Measurements from ENCODE around the gene ATP6V0A4. TPM values are rescaled to one million over a fixed set of nuclear protein-coding genes. Genes with fewer than 3 reads are reported as not detected.

ATP6V0A4 gene
- total RNA-seq, 4 donors from 2014 or later, result not detected

DNA sequence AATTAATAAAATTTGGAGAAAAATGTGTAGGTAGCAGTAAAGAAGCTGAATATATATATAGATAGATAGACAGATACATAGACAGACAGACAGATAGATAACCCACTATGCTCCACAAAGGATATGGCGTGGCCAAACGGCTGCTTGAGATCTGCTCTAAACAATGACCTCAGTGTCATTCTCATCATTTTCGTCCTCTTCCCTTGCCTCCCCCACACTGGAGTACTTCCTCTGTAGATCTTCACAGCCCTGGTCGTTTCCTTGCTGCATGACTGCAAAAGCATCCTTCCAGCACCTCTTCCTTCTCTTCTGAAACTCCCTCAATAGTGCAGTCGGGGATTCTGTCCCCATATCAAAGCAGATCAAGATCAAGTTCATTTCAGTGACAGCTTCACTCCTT is 35.6 kb upstream of the ATP6V0A4 start:
- TF ChIP-seq POLR2AphosphoS5 (IDR thresholded peaks at IDR 0.05), result no peak
- TF ChIP-seq, protein P1, sequence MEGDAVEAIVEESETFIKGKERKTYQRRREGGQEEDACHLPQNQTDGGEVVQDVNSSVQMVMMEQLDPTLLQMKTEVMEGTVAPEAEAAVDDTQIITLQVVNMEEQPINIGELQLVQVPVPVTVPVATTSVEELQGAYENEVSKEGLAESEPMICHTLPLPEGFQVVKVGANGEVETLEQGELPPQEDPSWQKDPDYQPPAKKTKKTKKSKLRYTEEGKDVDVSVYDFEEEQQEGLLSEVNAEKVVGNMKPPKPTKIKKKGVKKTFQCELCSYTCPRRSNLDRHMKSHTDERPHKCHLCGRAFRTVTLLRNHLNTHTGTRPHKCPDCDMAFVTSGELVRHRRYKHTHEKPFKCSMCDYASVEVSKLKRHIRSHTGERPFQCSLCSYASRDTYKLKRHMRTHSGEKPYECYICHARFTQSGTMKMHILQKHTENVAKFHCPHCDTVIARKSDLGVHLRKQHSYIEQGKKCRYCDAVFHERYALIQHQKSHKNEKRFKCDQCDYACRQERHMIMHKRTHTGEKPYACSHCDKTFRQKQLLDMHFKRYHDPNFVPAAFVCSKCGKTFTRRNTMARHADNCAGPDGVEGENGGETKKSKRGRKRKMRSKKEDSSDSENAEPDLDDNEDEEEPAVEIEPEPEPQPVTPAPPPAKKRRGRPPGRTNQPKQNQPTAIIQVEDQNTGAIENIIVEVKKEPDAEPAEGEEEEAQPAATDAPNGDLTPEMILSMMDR (IDR thresholded peaks at IDR 0.05), result no peak
- TF ChIP-seq EP300 (IDR thresholded peaks at IDR 0.05; ENCODE audit: low read depth), result no peak
- TF ChIP-seq POLR2A (IDR thresholded peaks at IDR 0.05), result no peak
- WGBS, 2 donors (ENCODE audit: low coverage in 1 of 2), result 68 to 75% methylated on average over 5 of the region's 5 CpGs
- no peaks in the 10 kb centered on the region for H3K36me3 ChIP-seq
- H3K9me3 ChIP-seq, result no peaks in the 10 kb centered on the region
- in situ Hi-C loops (cut with MboI; ENCODE audit: low pct_ligation_motif_present in 1 of 4, low pct_unique_long_range_greater_than_20kb in 1 of 4, low sequenced_read_pairs in 3 of 4), result no loop called here
- H3K4me1 ChIP-seq, result no peaks in the 10 kb centered on the region
- H3K4me3 ChIP-seq, result no peak overlapping the region
- no peak for DNase-seq
- no peaks in the 10 kb centered on the region for H3K27me3 ChIP-seq
- intact Hi-C loops (cut with DNase I; ENCODE audit: low total_unique reads), result no loop called here
- H3K27ac ChIP-seq, result no peak overlapping the region

DNA sequence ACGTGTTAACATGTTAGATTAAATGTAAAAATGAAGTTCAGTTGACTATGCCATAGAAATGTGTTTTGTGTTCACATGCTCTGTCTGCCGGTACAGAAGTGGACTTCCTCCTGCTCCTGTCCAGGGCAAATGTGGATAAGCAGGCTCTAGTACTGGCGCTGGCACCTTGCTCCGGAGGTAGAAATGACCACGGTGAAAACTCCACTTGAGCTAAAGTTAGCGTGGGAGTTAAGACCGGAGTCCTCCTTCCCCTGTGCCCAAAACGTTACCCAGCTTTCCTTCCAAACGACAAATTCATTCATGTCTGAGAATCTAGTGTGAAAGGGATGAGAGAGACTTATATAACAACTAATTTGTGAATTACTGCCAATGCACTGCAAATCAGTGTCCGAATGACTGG is 35.0 kb upstream of the ATP6V0A4 start:
- no peaks in the 10 kb centered on the region for H3K27me3 ChIP-seq
- no peak overlapping the region for H3K27ac ChIP-seq
- WGBS, 2 donors (ENCODE audit: low coverage in 1 of 2), result 92% methylated on average over 2 to 10 of the region's 10 CpGs
- intact Hi-C loops (cut with DNase I; ENCODE audit: low total_unique reads) (no loop called here), in situ Hi-C loops (cut with MboI; ENCODE audit: low pct_ligation_motif_present in 1 of 4, low pct_unique_long_range_greater_than_20kb in 1 of 4, low sequenced_read_pairs in 3 of 4) (no loop called here)
- H3K4me3 ChIP-seq, result no peak overlapping the region
- H3K4me1 ChIP-seq, result no peaks in the 10 kb centered on the region
- TF ChIP-seq EP300 (IDR thresholded peaks at IDR 0.05; ENCODE audit: low read depth) (no peak), POLR2A (IDR thresholded peaks at IDR 0.05) (no peak), POLR2AphosphoS5 (IDR thresholded peaks at IDR 0.05) (no peak)
- TF ChIP-seq, protein P1 (IDR thresholded peaks at IDR 0.05), result no peak
- no peaks in the 10 kb centered on the region for H3K36me3 ChIP-seq
- no peak for DNase-seq
- H3K9me3 ChIP-seq, result no peaks in the 10 kb centered on the region

DNA sequence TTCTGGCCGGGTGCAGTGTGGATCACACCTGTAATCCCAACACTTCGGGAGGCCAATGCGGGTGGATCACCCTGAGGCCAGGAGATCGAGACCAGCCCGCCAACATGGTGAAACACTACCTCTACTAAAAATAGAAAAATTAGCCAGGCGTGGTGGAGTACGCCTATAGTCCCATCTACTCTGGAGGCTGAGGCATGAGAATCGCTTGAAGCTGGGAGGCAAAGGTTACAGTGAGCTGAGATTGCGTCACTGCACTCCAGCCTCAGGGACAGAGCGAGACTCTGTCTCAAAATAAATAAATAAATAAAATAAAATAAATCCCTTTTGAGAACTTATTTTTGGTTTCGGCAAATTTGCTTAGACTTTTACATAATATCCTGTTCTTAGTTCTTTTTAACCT is 31.3 kb upstream of the ATP6V0A4 start:
- in situ Hi-C loops (cut with MboI; ENCODE audit: low pct_ligation_motif_present in 1 of 4, low pct_unique_long_range_greater_than_20kb in 1 of 4, low sequenced_read_pairs in 3 of 4) (no loop called here), intact Hi-C loops (cut with DNase I; ENCODE audit: low total_unique reads) (no loop called here)
- Histone ChIP-seq H3K4me3 (no peak overlapping the region), H3K27me3 (no peaks in the 10 kb centered on the region), H3K27ac (no peak overlapping the region), H3K36me3 (no peaks in the 10 kb centered on the region), H3K4me1 (no peaks in the 10 kb centered on the region), H3K9me3 (no peaks in the 10 kb centered on the region)
- no peak for DNase-seq
- 83 to 94% methylated on average over 3 to 11 of the region's 11 CpGs for WGBS, 2 donors (ENCODE audit: low coverage in 1 of 2)
- TF ChIP-seq, protein P1 (IDR thresholded peaks at IDR 0.05), result no peak
- no peak for TF ChIP-seq EP300 (IDR thresholded peaks at IDR 0.05; ENCODE audit: low read depth)
- no peak for TF ChIP-seq POLR2AphosphoS5 (IDR thresholded peaks at IDR 0.05)
- no peak for TF ChIP-seq POLR2A (IDR thresholded peaks at IDR 0.05)

DNA sequence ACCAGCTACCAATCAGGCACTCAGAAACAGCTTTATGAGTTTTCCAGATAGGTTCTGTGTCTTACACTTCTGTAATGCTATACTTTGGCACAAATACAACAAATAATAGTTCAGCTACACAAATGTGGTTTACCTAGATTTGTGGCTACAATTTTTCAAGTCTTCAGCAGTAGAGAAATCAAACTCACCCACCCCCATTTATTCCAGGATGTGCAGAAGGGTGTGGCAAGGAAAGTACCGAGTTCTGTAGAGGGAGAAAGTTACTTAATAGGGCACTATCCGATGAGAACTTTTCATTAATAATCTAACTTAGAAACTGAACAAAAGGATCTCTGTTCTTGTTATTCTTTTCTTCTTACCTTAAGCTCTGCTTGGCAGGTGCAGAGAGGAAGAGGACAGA is 30.3 kb upstream of the ATP6V0A4 start:
- in situ Hi-C loops (cut with MboI; ENCODE audit: low pct_ligation_motif_present in 1 of 4, low pct_unique_long_range_greater_than_20kb in 1 of 4, low sequenced_read_pairs in 3 of 4), result no loop called here
- Histone ChIP-seq H3K27me3 (no peaks in the 10 kb centered on the region), H3K36me3 (no peaks in the 10 kb centered on the region), H3K4me3 (no peak overlapping the region), H3K27ac (no peak overlapping the region), H3K4me1 (no peaks in the 10 kb centered on the region), H3K9me3 (no peaks in the 10 kb centered on the region)
- DNase-seq, result no peak
- 49 to 63% methylated on average over 2 of the region's 2 CpGs for WGBS, 2 donors (ENCODE audit: low coverage in 1 of 2)
- TF ChIP-seq POLR2AphosphoS5 (IDR thresholded peaks at IDR 0.05), result no peak
- no peak for TF ChIP-seq EP300 (IDR thresholded peaks at IDR 0.05; ENCODE audit: low read depth)
- TF ChIP-seq, protein P1 (IDR thresholded peaks at IDR 0.05), result no peak
- TF ChIP-seq POLR2A (IDR thresholded peaks at IDR 0.05), result no peak
- intact Hi-C loops (cut with DNase I; ENCODE audit: low total_unique reads), result no loop called here
